ENCODE results near the gene ZRANB1.

- TF ChIP-seq CTCF (IDR thresholded peaks at IDR 0.05 in 4 of 5, conservative IDR thresholded peaks at IDR 0.05 in 1 of 5) (no peak), POLR2A (IDR thresholded peaks at IDR 0.05) (no peak)
Measured at GRCh38 chr10:124955868-124956267, 13.9 kb downstream of the ZRANB1 start.
